Ishikawa (cell line): ENCODE measurements around the gene COA5.

Experiments used
- CEBPB ChIP-seq: IDR thresholded peaks from 2 replicates; pipeline ENCODE4 v1.6.1; 2012
- CREB1 ChIP-seq: IDR thresholded peaks from 2 replicates; pipeline ENCODE4 v1.6.1; 2012; ENCODE audit warnings: low read depth
- EGR1 ChIP-seq: IDR thresholded peaks from 2 replicates; pipeline ENCODE4 v1.6.1; 2012
- EP300 ChIP-seq: IDR thresholded peaks from 2 replicates; pipeline ENCODE4 v1.6.1; 2012; ENCODE audit warnings: borderline replicate concordance
- FOXM1 ChIP-seq: IDR thresholded peaks from 2 replicates; pipeline ENCODE4 v1.6.1; 2012; ENCODE audit warnings: low read depth, borderline replicate concordance
- NFIC ChIP-seq: IDR thresholded peaks from 2 replicates; pipeline ENCODE4 v1.6.1; 2012
- RAD21 ChIP-seq: IDR thresholded peaks from 2 replicates; pipeline ENCODE4 v1.6.1; 2012; ENCODE audit warnings: low read depth
- TAF1 ChIP-seq: IDR thresholded peaks from 2 replicates; pipeline ENCODE4 v1.6.1; 2012; ENCODE audit warnings: low read depth, mild to moderate bottlenecking
- TCF12 ChIP-seq: IDR thresholded peaks from 2 replicates; pipeline ENCODE4 v1.6.1; 2012; ENCODE audit warnings: low read depth
- TEAD4 ChIP-seq: IDR thresholded peaks from 2 replicates; pipeline ENCODE4 v1.6.1; 2012
- YY1 ChIP-seq: IDR thresholded peaks from 2 replicates; pipeline ENCODE4 v1.6.1; 2012; ENCODE audit warnings: low read depth
- ZBTB7A ChIP-seq: IDR thresholded peaks from 2 replicates; pipeline ENCODE4 v1.6.1; 2012; ENCODE audit warnings: low read depth
- TF ChIP-seq, protein P1 (sequence below): IDR thresholded peaks from 2 replicates; pipeline ENCODE4 v1.6.1; 2012
- TF ChIP-seq, protein P2 (sequence below): IDR thresholded peaks from 2 replicates; pipeline ENCODE4 v1.6.1; 2012
- TF ChIP-seq, protein P3 (sequence below): IDR thresholded peaks from 2 replicates; pipeline ENCODE4 v1.6.1; 2012; ENCODE audit warnings: low read depth, mild to moderate bottlenecking

COA5 gene

DNA sequence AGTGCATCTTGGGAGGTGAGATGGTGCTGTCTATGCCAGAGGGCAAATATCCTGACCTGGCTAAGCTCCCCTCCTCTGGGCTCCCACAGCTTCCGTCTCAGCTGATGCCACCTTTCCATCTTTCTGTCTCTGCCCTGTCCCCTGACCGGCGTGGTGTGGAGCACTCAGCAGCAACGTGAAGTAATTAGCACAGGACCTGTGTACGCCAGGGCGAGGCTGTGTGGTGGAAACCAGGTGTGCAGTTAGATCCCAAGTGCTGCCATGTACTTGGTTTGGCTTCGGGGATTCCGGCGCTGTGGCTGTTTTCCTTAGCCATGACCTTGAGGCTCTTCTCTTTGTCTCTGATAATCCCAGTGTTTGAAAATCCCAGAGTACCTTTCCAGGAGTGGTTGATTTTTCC lies 36.5 kb downstream of the COA5 start:
- no peak for TF ChIP-seq YY1
- TF ChIP-seq TEAD4, result no peak
- TF ChIP-seq TAF1, result no peak
- no peak for TF ChIP-seq EP300
- no peak for TF ChIP-seq TCF12
- no peak for TF ChIP-seq FOXM1
- TF ChIP-seq, protein P1, sequence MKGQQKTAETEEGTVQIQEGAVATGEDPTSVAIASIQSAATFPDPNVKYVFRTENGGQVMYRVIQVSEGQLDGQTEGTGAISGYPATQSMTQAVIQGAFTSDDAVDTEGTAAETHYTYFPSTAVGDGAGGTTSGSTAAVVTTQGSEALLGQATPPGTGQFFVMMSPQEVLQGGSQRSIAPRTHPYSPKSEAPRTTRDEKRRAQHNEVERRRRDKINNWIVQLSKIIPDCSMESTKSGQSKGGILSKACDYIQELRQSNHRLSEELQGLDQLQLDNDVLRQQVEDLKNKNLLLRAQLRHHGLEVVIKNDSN, result no peak
- TF ChIP-seq RAD21, result no peak
- TF ChIP-seq, protein P2, sequence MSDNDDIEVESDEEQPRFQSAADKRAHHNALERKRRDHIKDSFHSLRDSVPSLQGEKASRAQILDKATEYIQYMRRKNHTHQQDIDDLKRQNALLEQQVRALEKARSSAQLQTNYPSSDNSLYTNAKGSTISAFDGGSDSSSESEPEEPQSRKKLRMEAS, result no peak
- no peak for TF ChIP-seq EGR1
- TF ChIP-seq CEBPB, result no peak
- TF ChIP-seq CREB1, result no peak
- TF ChIP-seq ZBTB7A, result no peak
- no peak for TF ChIP-seq NFIC
- TF ChIP-seq, protein P3, sequence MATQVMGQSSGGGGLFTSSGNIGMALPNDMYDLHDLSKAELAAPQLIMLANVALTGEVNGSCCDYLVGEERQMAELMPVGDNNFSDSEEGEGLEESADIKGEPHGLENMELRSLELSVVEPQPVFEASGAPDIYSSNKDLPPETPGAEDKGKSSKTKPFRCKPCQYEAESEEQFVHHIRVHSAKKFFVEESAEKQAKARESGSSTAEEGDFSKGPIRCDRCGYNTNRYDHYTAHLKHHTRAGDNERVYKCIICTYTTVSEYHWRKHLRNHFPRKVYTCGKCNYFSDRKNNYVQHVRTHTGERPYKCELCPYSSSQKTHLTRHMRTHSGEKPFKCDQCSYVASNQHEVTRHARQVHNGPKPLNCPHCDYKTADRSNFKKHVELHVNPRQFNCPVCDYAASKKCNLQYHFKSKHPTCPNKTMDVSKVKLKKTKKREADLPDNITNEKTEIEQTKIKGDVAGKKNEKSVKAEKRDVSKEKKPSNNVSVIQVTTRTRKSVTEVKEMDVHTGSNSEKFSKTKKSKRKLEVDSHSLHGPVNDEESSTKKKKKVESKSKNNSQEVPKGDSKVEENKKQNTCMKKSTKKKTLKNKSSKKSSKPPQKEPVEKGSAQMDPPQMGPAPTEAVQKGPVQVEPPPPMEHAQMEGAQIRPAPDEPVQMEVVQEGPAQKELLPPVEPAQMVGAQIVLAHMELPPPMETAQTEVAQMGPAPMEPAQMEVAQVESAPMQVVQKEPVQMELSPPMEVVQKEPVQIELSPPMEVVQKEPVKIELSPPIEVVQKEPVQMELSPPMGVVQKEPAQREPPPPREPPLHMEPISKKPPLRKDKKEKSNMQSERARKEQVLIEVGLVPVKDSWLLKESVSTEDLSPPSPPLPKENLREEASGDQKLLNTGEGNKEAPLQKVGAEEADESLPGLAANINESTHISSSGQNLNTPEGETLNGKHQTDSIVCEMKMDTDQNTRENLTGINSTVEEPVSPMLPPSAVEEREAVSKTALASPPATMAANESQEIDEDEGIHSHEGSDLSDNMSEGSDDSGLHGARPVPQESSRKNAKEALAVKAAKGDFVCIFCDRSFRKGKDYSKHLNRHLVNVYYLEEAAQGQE, result no peak

DNA sequence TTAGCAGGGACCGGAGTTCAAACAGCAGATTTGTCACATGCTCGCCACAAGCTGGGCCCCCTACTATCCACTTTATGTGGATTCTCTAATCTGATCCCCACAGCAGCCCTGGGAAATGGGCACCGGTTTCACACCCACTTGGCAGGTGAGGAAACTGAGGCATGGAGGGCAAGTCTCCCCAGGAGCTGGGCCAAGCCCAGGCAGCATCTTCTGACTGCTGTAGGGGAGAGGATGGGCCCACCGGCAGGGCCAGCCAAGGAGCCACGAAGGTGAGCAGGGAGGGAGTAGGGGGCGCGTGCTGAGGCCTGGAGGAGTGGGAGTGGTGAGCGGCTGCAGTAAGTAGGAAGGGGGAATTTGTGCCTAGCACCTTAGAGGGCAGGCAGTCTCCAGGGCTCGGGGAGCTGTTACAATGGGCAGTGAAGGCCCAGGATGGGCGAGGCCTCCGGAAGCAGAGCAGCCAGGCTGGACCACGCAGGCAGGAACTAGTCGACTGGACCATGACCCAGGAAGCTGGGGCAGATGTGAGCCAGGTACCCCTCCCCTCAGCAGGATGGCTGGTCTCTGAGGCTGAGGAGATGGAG lies 37.1 kb downstream of the COA5 start:
- TF ChIP-seq TEAD4 (no peak), NFIC (no peak)

DNA sequence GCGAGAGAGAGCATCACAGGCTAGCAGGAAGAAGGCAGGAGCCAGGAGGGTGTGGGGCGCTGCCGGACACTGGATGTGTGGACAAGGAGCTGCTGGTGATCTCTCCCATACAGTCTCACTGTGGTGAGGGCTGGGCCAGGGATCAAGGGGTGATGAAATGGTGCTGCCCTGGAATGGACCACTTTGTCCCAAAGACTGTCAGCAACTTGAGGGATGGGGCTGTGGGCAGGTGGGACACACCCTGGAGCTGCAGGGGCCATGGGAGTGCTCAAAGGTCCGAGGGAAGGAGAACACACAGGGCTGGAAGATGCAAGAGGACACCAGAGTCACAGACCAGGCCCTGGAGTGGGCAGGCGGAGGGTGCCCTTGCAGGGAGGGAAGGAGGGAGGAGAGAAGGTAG lies 38.0 kb downstream of the COA5 start:
- no peak for TF ChIP-seq NFIC
- TF ChIP-seq CEBPB, result no peak
- TF ChIP-seq TEAD4, result no peak
- no peak for TF ChIP-seq TAF1
- TF ChIP-seq, protein P1, result no peak
- TF ChIP-seq RAD21, result no peak
- TF ChIP-seq, protein P3, result no peak

DNA sequence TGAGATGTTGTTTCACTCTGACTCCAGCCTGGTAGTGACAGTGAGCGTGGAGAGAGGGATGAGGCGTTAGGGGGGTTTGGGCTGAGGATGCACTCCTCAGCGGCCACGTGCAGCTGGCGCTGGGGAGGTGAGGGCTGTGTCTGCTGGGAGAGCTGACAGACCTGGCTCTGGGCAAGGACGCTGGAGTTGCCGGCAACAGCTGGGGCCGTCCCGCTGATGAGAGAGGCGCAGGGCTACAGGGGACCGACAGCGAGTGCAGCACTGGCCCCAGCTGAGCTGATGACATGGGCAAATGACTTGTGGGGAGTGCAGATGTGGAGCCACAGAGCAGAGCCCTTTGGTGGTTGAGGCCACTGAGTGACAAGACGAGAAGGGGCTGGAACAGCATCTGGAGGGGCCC lies 38.4 kb downstream of the COA5 start:
- no peak for TF ChIP-seq RAD21
- no peak for TF ChIP-seq TCF12
- TF ChIP-seq TEAD4, result no peak
- no peak for TF ChIP-seq NFIC
- TF ChIP-seq CEBPB, result no peak
- no peak for TF ChIP-seq TAF1
- no peak for TF ChIP-seq ZBTB7A
- TF ChIP-seq, protein P1, result no peak
- TF ChIP-seq, protein P2, result no peak
- TF ChIP-seq CREB1, result no peak

DNA sequence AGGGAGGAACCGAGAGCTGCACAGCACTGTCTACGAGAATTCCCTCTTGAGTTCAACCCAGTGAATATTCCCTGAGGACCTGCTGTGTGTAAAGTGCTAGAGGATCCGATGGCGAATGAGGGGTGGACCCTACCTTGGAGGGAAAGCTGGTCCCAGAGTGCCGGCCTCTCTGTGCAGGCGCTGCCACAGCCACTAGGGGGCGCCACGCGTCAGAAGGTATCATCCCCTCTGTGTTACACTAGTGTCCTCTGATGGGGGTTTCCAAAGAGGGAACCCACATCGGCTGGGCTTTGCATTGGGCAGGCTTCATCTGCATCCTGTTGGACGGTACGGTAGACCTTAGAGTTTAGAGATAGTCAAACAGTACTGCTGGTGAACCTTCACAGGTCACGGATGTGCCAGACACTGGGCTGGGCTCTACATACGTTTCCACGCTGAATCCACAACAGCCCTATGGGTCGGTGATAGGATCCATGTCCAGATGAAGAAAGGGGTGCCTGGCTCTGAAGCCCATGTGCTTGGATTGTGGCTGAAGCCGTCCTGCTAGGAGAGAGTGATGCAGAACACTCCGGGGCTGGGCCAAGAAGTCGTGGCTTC lies 39.0 kb downstream of the COA5 start:
- TF ChIP-seq YY1 (no peak), RAD21 (peak; percentile 61)

DNA sequence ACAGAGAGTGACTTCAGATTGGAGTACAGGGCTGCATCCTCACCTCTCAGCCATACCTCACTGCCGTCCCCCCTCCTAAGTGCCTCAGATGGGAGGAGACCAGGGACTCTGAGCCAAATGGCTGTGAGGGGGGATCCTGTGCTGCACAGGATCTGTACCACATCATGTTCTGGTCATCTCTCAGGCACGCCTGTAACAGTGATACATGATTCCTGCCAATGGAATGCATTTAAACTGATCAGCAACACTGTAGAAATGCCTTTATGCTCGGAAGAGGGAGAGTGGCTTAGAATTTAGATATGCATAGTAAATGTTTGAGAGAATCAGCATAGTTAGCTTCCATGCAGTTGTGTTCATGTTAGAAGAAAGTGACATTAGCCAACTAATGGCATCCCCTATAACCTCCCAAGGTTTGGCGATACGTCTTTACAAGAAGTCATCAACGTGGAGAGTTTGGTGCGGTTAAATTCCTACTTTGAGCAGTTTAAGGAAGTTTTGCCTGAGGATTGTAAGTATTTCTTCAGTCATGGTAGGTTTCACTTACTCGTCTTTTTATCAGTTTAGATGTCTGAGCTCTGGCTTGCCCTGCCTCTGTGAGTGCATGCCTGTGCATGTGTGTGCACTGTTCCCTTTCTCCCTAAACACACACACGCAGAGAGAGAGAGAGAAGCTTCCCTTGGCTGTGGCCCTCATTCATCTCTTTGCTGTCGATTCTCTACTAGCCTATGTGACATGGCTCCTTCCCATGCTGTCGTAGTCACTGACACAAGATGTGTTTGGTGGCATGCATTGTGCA lies 40.0 kb downstream of the COA5 start:
- no peak for TF ChIP-seq EP300
- TF ChIP-seq CREB1, result no peak
- TF ChIP-seq YY1, result no peak
- TF ChIP-seq, protein P1, result no peak
- TF ChIP-seq RAD21, result no peak
